CD4-positive, alpha-beta memory T cell (primary cell): Measurements from ENCODE around the gene ZNF346. TPM values are rescaled to one million over a fixed set of nuclear protein-coding genes. Genes with fewer than 3 reads are reported as not detected.
"Not testable (repeated sequence)": the region's sequence is repeated elsewhere in the genome, so short reads cannot be mapped to it uniquely, and the experiment has no call there.

Experiments
- CTCF ChIA-PET: fragments of 350-600 bp; sonication (Branson Sonifier 250); formaldehyde crosslinking; loops from one replicate; lab custom pipeline; 2021; ENCODE audit warnings: inconsistent platforms; ENCODE audit not compliant: partially characterized antibody; lab: Charles Lee
- POLR2A ChIA-PET: fragments of 350-600 bp; sonication (Branson Sonifier 250); formaldehyde crosslinking; loops from one replicate; lab custom pipeline; 2021; ENCODE audit not compliant: partially characterized antibody; lab: Charles Lee
- DNase-seq, 5 donors: peaks; one replicate each; pipeline versions ENCODE4 v3.0.0 to v3.0.0-alpha.2; 2020 to 2022; ENCODE audit warnings: mixed read lengths in 1 of 5
- H3K27ac ChIP-seq: one replicate; pipeline ENCODE4 v1.7.0; 2013; ENCODE audit warnings: low read depth, low read length
- H3K27me3 ChIP-seq: 2 replicates; pipeline ENCODE4 v1.7.0; 2013; ENCODE audit warnings: mild to moderate bottlenecking, low read length, moderate library complexity; ENCODE audit not compliant: insufficient read depth
- H3K36me3 ChIP-seq: 2 replicates; pipeline ENCODE4 v1.7.0; 2013; ENCODE audit warnings: mild to moderate bottlenecking, low read length, moderate library complexity; ENCODE audit not compliant: insufficient read depth
- H3K4me1 ChIP-seq: 2 replicates; pipeline ENCODE4 v1.7.0; 2013; ENCODE audit warnings: mild to moderate bottlenecking, low read length, moderate library complexity; ENCODE audit not compliant: insufficient read depth
- H3K4me3 ChIP-seq, 2 donors: one replicate each; pipeline ENCODE4 v1.7.0; 2013; ENCODE audit warnings: low read length in 2 of 2, mild to moderate bottlenecking in 1 of 2
- H3K9me3 ChIP-seq, 2 donors: one replicate each; pipeline ENCODE4 v1.7.0; 2013; ENCODE audit warnings: low read length in 2 of 2, control low read depth in 1 of 2; ENCODE audit not compliant: control insufficient read depth in 1 of 2
- H3K27ac Mint-ChIP-seq, 7 donors: one replicate each; pipeline ENCODE4 v1.8.0; 2020 to 2021; ENCODE audit warnings: mixed read lengths in 7 of 7, mild to moderate bottlenecking in 6 of 7, inconsistent platforms in 3 of 7, moderate library complexity in 3 of 7
- H3K27me3 Mint-ChIP-seq, 2 donors: one replicate each; pipeline ENCODE4 v1.8.0; 2020 to 2021; ENCODE audit warnings: mixed read lengths in 2 of 2
- H3K36me3 Mint-ChIP-seq, 2 donors: one replicate each; pipeline ENCODE4 v1.8.0; 2020 to 2021; ENCODE audit warnings: mixed read lengths in 2 of 2, inconsistent platforms in 1 of 2, mild to moderate bottlenecking in 1 of 2
- H3K4me1 Mint-ChIP-seq, 4 donors: one replicate each; pipeline ENCODE4 v1.8.0; 2020 to 2021; ENCODE audit warnings: mixed read lengths in 4 of 4, mild to moderate bottlenecking in 1 of 4
- H3K4me3 Mint-ChIP-seq, 8 donors: one replicate each; pipeline ENCODE4 v1.8.0; 2020 to 2021; ENCODE audit warnings: mixed read lengths in 8 of 8, mild to moderate bottlenecking in 7 of 8, moderate library complexity in 6 of 8, inconsistent platforms in 3 of 8
- H3K9me3 Mint-ChIP-seq, 8 donors: one replicate each; pipeline ENCODE4 v1.8.0; 2020 to 2021; ENCODE audit warnings: mixed read lengths in 8 of 8, mild to moderate bottlenecking in 5 of 8, inconsistent platforms in 3 of 8, moderate library complexity in 1 of 8
- intact Hi-C: fragments of 100-400 bp; cut with micrococcal nuclease; formaldehyde crosslinking; loops from one replicate; pipeline ENCODE4 v1.15.1; 2023
- polyA plus RNA-seq, 2 donors: library from polyadenylated mRNA; unstranded; fragments of 300-500 nt; fragmentation: Illumina TruSeq; gene quantifications; one replicate each; pipeline ENCODE4 v1.2.3, GENCODE V29; 2021
- total RNA-seq, 2 experiments: library from RNA; stranded (reverse); gene quantifications; one replicate each; pipeline ENCODE4 v1.2.3, GENCODE V29; 2021

The ZNF346 gene
- total and polyA plus RNA-seq, 4 experiments from 2014 or later: 7.3 to 29.1 (median 21.4) TPM

DNA sequence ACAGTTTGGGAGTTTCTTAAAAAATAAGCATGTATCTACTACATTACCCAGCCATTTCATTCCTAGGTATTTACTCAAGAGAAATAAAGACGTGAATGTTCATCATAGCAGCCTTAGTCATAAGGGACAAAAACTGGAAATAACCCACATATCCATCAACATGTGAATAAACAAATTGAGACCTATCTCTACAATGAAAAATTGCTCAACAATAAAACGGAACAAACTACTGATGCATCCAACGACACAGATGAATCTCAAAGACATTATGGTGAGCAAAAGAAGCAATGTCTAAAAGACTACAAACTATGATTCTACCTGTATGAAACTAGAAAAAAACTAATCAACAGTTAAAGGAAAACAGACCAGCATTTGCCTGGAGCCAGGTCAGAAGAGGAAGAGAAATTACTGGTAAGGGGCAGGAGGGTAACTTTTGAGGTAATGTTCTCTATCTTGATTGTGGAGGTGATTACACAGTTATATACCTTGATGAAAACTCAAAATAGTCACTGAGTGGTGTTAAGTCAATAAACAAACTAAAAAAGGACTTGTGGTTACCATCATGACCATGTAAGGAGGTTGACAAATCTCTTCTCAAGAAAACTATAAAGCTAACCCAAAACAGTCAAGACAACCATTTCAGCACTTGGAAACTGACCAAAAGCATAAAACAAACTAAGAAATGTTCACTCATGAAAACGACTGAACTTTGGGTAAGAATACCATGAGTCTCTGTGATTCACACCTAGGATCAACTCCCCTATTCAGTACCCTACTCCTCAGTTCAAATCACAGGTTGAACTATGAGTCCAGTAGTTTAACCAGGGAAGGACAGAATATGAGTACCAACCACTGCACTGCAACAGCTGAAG lies 26.4 kb upstream of the ZNF346 start:
- no peaks in the 10 kb centered on the region for H3K36me3 ChIP-seq
- POLR2A ChIA-PET: interaction anchor here (0.9 to 1.2 kb wide), 3 partner anchors 10 to 23 kb away, joined by 4 read pairs; no protein-coding TSS in a partner anchor
- peak overlapping the region in 4 of 7 donors; percentile 3 to 53 (median 44) for H3K27ac Mint-ChIP-seq
- peaks cover 0 to 11% (median 7%) of the 10 kb centered on the region in 8 donors for H3K9me3 Mint-ChIP-seq
- H3K4me3 ChIP-seq: no peak overlapping the region
- peak overlapping the region in 3 of 8 donors; percentile 5 to 75 (median 21) for H3K4me3 Mint-ChIP-seq
- no peak for DNase-seq
- peaks cover 17% of the 10 kb centered on the region in 2 donors for H3K36me3 Mint-ChIP-seq
- H3K27me3 Mint-ChIP-seq: no peaks in the 10 kb centered on the region
- H3K27me3 ChIP-seq: no peaks in the 10 kb centered on the region
- intact Hi-C loops: no loop called here
- peaks cover 17% of the 10 kb centered on the region for H3K4me1 ChIP-seq
- CTCF ChIA-PET: no interaction called here
- no peak overlapping the region for H3K27ac ChIP-seq
- H3K9me3 ChIP-seq: no peaks in the 10 kb centered on the region
- peaks cover 32 to 66% (median 38%) of the 10 kb centered on the region in 4 donors for H3K4me1 Mint-ChIP-seq

DNA sequence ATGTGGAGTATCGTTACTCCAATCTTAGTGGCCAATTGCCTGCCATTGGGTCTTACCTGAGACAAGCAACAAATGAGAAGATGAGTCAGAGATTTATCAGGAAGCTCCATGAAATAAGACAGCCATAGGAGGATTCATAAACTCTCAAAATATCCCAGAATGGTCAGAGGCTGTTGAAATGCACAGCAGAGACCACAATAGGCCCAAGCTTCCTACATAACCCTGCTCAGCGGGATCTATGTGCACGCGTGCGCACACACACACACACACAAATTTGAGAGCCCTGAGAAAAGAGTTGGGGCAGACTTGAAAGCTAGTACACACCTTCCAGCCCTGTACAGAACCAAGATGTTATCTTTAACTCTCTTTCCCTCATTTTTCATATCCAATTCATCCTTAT lies 25.7 kb upstream of the ZNF346 start:
- Mint-ChIP-seq H3K9me3 (peaks cover 0 to 11% (median 7%) of the 10 kb centered on the region in 8 donors), H3K27me3 (no peaks in the 10 kb centered on the region), H3K4me3 (peak overlapping the region in 4 of 8 donors; percentile 5 to 37 (median 19)), H3K27ac (peak overlapping the region in 3 of 7 donors; percentile 9 to 53 (median 51)), H3K4me1 (peaks cover 33 to 66% (median 41%) of the 10 kb centered on the region in 4 donors), H3K36me3 (peaks cover 17 to 20% of the 10 kb centered on the region in 2 donors)
- no peaks in the 10 kb centered on the region for H3K9me3 ChIP-seq
- no peaks in the 10 kb centered on the region for H3K36me3 ChIP-seq
- intact Hi-C loops: no loop called here
- no peak overlapping the region for H3K27ac ChIP-seq
- CTCF ChIA-PET: no interaction called here
- peaks cover 17% of the 10 kb centered on the region for H3K4me1 ChIP-seq
- no peak for DNase-seq
- no peaks in the 10 kb centered on the region for H3K27me3 ChIP-seq
- POLR2A ChIA-PET: interaction anchor here (0.5 to 0.9 kb wide), 3 partner anchors 9 to 23 kb away, joined by 3 to 4 read pairs (median 4); no protein-coding TSS in a partner anchor
- H3K4me3 ChIP-seq: no peak overlapping the region

DNA sequence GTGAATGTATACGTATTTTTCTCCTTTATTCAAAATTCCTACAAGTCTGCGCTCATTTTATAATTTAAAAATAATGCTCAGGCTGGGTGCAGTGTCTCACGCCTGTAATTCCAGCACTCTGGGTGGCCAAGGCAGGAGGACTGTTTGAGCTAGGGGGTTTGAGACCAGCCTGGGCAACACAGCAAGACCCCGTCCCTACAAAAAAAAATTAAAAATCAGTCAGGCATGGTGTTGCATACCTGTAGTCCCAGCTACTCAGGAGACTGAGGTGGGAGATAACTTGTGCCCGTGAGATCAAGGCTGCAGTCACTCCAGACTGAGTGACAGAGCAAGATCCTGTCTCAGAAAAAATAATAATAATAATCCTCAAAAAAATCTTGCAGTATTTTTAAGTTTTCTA lies 23.7 kb upstream of the ZNF346 start:
- no peak overlapping the region for H3K4me3 ChIP-seq
- H3K4me1 ChIP-seq: peaks cover 22% of the 10 kb centered on the region
- Mint-ChIP-seq H3K36me3 (peaks cover 17 to 19% of the 10 kb centered on the region in 2 donors), H3K27me3 (no peaks in the 10 kb centered on the region), H3K27ac (peak overlapping the region in 1 of 7 donors; percentile 22), H3K9me3 (peaks cover 0 to 11% (median 7%) of the 10 kb centered on the region in 8 donors), H3K4me3 (peak overlapping the region in 1 of 8 donors; percentile 22), H3K4me1 (peaks cover 40 to 60% (median 45%) of the 10 kb centered on the region in 4 donors)
- H3K9me3 ChIP-seq: no peaks in the 10 kb centered on the region
- ChIA-PET CTCF (no interaction called here), POLR2A (no interaction called here)
- no peak for DNase-seq
- no peak overlapping the region for H3K27ac ChIP-seq
- H3K27me3 ChIP-seq: no peaks in the 10 kb centered on the region
- H3K36me3 ChIP-seq: no peaks in the 10 kb centered on the region
- intact Hi-C loops: no loop called here

DNA sequence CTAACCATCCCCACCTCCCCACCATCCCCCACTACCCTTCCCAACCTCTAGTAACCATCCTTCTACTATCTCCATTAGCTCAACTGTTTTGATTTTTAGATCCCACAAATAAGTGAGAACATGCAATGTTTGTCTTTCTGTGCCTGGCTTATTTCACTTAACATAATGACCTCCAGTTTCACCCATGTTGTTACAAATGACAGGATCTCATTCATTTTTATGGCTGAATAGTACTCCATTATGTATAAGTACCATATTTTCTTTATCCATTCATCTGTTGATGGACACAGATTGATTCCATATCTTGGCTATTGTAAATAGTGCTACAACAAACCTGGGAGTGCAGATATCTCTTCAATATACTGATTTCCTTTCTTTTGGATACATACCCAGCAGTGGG lies 23.0 kb upstream of the ZNF346 start:
- intact Hi-C loops: not testable (repeated sequence)

DNA sequence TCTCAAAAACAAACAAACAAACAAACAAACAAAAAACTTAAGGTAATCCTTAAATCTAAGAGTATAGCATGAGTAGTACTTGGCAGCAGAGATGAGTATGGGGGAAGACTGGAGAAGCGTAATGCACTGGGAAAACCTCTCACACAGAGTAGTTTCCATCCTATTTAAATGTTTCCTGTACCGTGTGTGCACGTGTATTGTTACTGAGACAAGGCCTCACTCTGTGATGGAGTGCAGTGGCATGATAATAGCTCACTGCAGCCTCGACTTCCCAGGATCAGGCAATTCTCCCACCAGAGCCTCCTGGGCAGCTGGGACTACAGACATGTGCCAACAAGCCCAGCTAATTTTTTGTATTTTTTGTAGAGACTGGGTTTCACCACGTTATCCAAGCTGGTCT lies 18.8 kb upstream of the ZNF346 start:
- H3K27ac ChIP-seq: no peak overlapping the region
- no peak for DNase-seq
- no peak overlapping the region for H3K4me3 ChIP-seq
- peaks cover 23% of the 10 kb centered on the region for H3K4me1 ChIP-seq
- POLR2A ChIA-PET: interaction anchor here (5.5 kb wide), 1 partner anchor 18 kb away, joined by 51 read pairs; the partner anchor contains the start of gene ZNF346
- H3K9me3 ChIP-seq: no peaks in the 10 kb centered on the region
- H3K36me3 ChIP-seq: no peaks in the 10 kb centered on the region
- Mint-ChIP-seq H3K4me3 (peak overlapping the region in 4 of 8 donors; percentile 13 to 75 (median 46)), H3K4me1 (peaks cover 32 to 53% (median 39%) of the 10 kb centered on the region in 4 donors), H3K27me3 (no peaks in the 10 kb centered on the region), H3K36me3 (peaks cover 8 to 16% of the 10 kb centered on the region in 2 donors), H3K9me3 (peaks cover 0 to 4% (median 0%) of the 10 kb centered on the region in 8 donors), H3K27ac (peak overlapping the region in 4 of 7 donors; percentile 2 to 83 (median 36))
- CTCF ChIA-PET: interaction anchor here (1.2 to 1.6 kb wide), 3 partner anchors 14 to 68 kb away, joined by 3 to 4 read pairs (median 3); no protein-coding TSS in a partner anchor
- H3K27me3 ChIP-seq: no peaks in the 10 kb centered on the region
- intact Hi-C loops: no loop called here

More for the DNA sequence above, 23.0 kb upstream of the ZNF346 start:
- DNase-seq, H3K27ac ChIP-seq, H3K27me3 Mint-ChIP-seq, H3K9me3 ChIP-seq, H3K4me3 Mint-ChIP-seq, H3K36me3 ChIP-seq, H3K27me3 ChIP-seq, H3K9me3 Mint-ChIP-seq, H3K4me3 ChIP-seq, POLR2A ChIA-PET, CTCF ChIA-PET: not testable (repeated sequence)
- Mint-ChIP-seq H3K36me3 (peaks cover 13 to 15% of the 10 kb centered on the region in 2 donors), H3K27ac (peak overlapping the region in 2 of 7 donors; percentile 1 to 8), H3K4me1 (peaks cover 44 to 65% (median 51%) of the 10 kb centered on the region in 4 donors)
- H3K4me1 ChIP-seq: peaks cover 29% of the 10 kb centered on the region

DNA sequence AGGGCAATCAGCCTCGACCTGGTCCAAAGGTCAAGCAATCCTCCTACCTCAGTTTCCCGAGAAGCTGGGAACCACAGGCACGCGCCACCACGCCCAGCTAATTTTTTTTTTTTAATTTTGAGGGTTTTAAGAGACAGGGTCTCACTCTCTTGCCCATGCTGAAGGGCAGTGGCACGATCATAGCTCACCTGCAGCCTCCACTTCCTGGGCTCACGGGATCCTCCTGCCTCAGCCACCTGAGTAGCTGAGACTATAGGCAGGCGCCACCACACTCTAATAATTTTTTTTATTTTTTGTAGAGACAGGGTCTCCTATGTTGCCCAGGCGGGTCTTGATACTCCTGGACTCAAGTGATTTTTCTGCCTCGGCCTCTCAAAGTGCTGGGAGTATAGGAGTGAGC lies 17.5 kb upstream of the ZNF346 start:
- Histone ChIP-seq H3K27me3 (no peaks in the 10 kb centered on the region), H3K4me1 (peaks cover 23% of the 10 kb centered on the region), H3K36me3 (no peaks in the 10 kb centered on the region), H3K9me3 (no peaks in the 10 kb centered on the region), H3K4me3 (no peak overlapping the region), H3K27ac (no peak overlapping the region)
- Mint-ChIP-seq H3K4me3 (peak overlapping the region; percentile 91 to 96 (median 94)), H3K36me3 (peaks cover 8 to 13% of the 10 kb centered on the region in 2 donors), H3K4me1 (peaks cover 27 to 42% (median 34%) of the 10 kb centered on the region in 4 donors), H3K9me3 (peaks cover 0 to 4% (median 0%) of the 10 kb centered on the region in 8 donors), H3K27me3 (no peaks in the 10 kb centered on the region), H3K27ac (peak overlapping the region in 4 of 7 donors; percentile 91 to 97 (median 93))
- no peak for DNase-seq
- CTCF ChIA-PET: interaction anchor here (1.2 to 1.9 kb wide), 9 partner anchors 11 to 344 kb away, joined by 4 to 8 read pairs (median 5); partner anchors contain the start of gene ZNF346
- intact Hi-C loops: loop anchor here (5.0 kb wide), 2 partner anchors 468 to 1622 kb away; partner anchors contain the start of genes CLK4 and RNF44
- POLR2A ChIA-PET: interaction anchor here (0.9 to 5.5 kb wide), 7 partner anchors 8 to 469 kb away, joined by 3 to 51 read pairs (median 3); partner anchors contain the start of genes RNF44 and ZNF346
